GM18867 (cell line): ENCODE measurements around the gene ZMYND11.
"Not testable (repeated sequence)": the region's sequence is repeated elsewhere in the genome, so short reads cannot be mapped to it uniquely, and the experiment has no call there.

Experiments
- ATAC-seq: cut with Tn5 transposase; IDR thresholded peaks from one replicate; pipeline ENCODE4 v1.9.1; 2021; ENCODE audit warnings: mild to moderate bottlenecking, moderate library complexity; ENCODE audit not compliant: unreplicated experiment

ZMYND11 gene

GRCh38 chr10:132946-133898 lies 2.0 kb upstream of the ZMYND11 start:
- ATAC-seq: no peak

- ATAC-seq: peak; percentile 54
These were observed 766 bp upstream of the ZMYND11 start for GRCh38 chr10:134247-135131.

GRCh38 chr10:135601-136464 lies 578 bp downstream of the ZMYND11 start:
- ATAC-seq: peak; percentile 38

- ATAC-seq: peak; percentile 19
These were observed 1.2 kb downstream of the ZMYND11 start for GRCh38 chr10:136465-136762.

- ATAC-seq: peak; percentile 26
These were observed 1.8 kb downstream of the ZMYND11 start for GRCh38 chr10:137031-137430.

GRCh38 chr10:137606-138005 lies 2.4 kb downstream of the ZMYND11 start:
- no peak for ATAC-seq

GRCh38 chr10:142371-142770 lies 7.1 kb downstream of the ZMYND11 start:
- no peak for ATAC-seq

GRCh38 chr10:152915-153314 lies 17.7 kb downstream of the ZMYND11 start:
- no peak for ATAC-seq

GRCh38 chr10:154348-154747 lies 19.1 kb downstream of the ZMYND11 start:
- ATAC-seq: no peak

GRCh38 chr10:167383-167782 lies 32.1 kb downstream of the ZMYND11 start:
- ATAC-seq: no peak

GRCh38 chr10:173741-174140 lies 38.5 kb downstream of the ZMYND11 start:
- no peak for ATAC-seq

GRCh38 chr10:176677-177076 lies 41.4 kb downstream of the ZMYND11 start:
- no peak for ATAC-seq

GRCh38 chr10:178208-178607 lies 43.0 kb downstream of the ZMYND11 start:
- ATAC-seq: no peak

- ATAC-seq: no peak
These were observed 43.5 kb downstream of the ZMYND11 start for GRCh38 chr10:178723-179122.

GRCh38 chr10:182441-183201 lies 47.4 kb downstream of the ZMYND11 start:
- ATAC-seq: no peak

- no peak for ATAC-seq
These were observed 48.9 kb downstream of the ZMYND11 start for GRCh38 chr10:184174-184573.

GRCh38 chr10:184911-185310 lies 49.7 kb downstream of the ZMYND11 start:
- no peak for ATAC-seq

GRCh38 chr10:185571-185970 lies 50.3 kb downstream of the ZMYND11 start:
- not testable (repeated sequence) for ATAC-seq

- ATAC-seq: no peak
These were observed 51.7 kb downstream of the ZMYND11 start for GRCh38 chr10:186911-187310.

- ATAC-seq: no peak
These were observed 53.3 kb downstream of the ZMYND11 start for GRCh38 chr10:188546-188945.
